Endothelial cell of umbilical vein (primary cell): Measurements from ENCODE around the gene ATP9B.

Source experiments
- CTCF ChIP-seq, 2 donors: IDR thresholded peaks; 1 replicate in 1 of 2; 2 replicates in 1 of 2; pipeline ENCODE4 v1.5.1; 2011; ENCODE audit warnings: low read length in 2 of 2, mild to moderate bottlenecking in 2 of 2, moderate library complexity in 2 of 2, control low read depth in 1 of 2, inconsistent platforms in 1 of 2, low read depth in 1 of 2; ENCODE audit not compliant: insufficient read depth in 1 of 2; ENCODE audit errors: extremely low read depth in 1 of 2
- EZH2 ChIP-seq: IDR thresholded peaks from 2 replicates; pipeline ENCODE4 v1.6.1; 2012; ENCODE audit warnings: borderline replicate concordance, low read depth, mild to moderate bottlenecking, moderate library complexity, low read length, inconsistent platforms; ENCODE audit not compliant: severe bottlenecking
- FOS ChIP-seq: IDR thresholded peaks from 2 replicates; pipeline ENCODE4 v1.6.1; 2011; ENCODE audit warnings: mild to moderate bottlenecking, low read length, moderate library complexity, borderline replicate concordance; ENCODE audit not compliant: insufficient read depth
- JUN ChIP-seq: IDR thresholded peaks from 2 replicates; pipeline ENCODE4 v1.6.1; 2011; ENCODE audit warnings: borderline replicate concordance, low read depth; ENCODE audit not compliant: insufficient read length, insufficient read depth
- MYC ChIP-seq: IDR thresholded peaks from one replicate; pipeline ENCODE4 v1.6.1; 2011; ENCODE audit warnings: mild to moderate bottlenecking, low read depth, low read length
- POLR2A ChIP-seq: IDR thresholded peaks from 2 replicates; pipeline ENCODE4 v1.6.1; 2012; ENCODE audit warnings: low read depth, mild to moderate bottlenecking, control low read depth, low read length
- POLR2AphosphoS5 ChIP-seq: IDR thresholded peaks from 2 replicates; pipeline ENCODE4 v1.6.1; 2012; ENCODE audit warnings: low read depth, mild to moderate bottlenecking, control low read depth, low read length, moderate library complexity; ENCODE audit not compliant: insufficient read depth
- TF ChIP-seq, protein P1 (sequence below): IDR thresholded peaks from 2 replicates; pipeline ENCODE4 v1.6.1; 2011; ENCODE audit not compliant: insufficient read depth, insufficient read length

DNA sequence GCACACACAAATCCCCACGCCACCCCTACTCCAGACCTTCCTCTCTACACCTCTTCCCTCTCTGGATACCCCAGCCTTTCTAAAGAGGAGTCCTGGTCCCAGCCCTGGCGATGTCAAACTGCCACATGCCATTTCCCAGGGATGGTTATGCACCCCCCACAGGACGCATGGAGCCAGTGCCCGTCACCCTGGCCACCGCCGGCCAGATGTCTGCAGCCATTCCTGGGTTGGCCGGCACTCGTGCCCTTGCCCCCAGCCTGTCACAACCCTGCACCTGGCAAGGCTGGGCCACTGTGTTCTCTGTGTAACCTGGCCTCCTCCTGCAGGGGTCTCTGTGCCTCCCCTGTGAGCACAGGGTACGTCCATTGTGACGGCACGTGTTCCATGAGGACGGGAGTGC is 268.4 kb downstream of the ATP9B start:
- TF ChIP-seq CTCF (IDR thresholded peaks at IDR 0.05; ENCODE audit: extremely low read depth in 1 of 2, insufficient read depth in 1 of 2, low read depth in 1 of 2, low read length in 2 of 2) (no peak), EZH2 (no peak), POLR2AphosphoS5 (no peak), POLR2A (no peak), FOS (no peak), MYC (no peak), JUN (no peak)
- TF ChIP-seq, protein P1, sequence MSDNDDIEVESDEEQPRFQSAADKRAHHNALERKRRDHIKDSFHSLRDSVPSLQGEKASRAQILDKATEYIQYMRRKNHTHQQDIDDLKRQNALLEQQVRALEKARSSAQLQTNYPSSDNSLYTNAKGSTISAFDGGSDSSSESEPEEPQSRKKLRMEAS = no peak
